Kidney epithelial cell (primary cell): ENCODE measurements around the gene HJURP. TPM values are rescaled to one million over a fixed set of nuclear protein-coding genes. Genes with fewer than 3 reads are reported as not detected.

ENCODE experiments used
- DNase-seq: peaks from one replicate; pipeline ENCODE4 v3.0.0-alpha.2; 2010; ENCODE audit warnings: low read depth
- H3K27me3 ChIP-seq: 2 replicates; pipeline ENCODE4 v1.6.0; 2011; ENCODE audit warnings: low read length; ENCODE audit not compliant: control insufficient read depth, insufficient read depth
- H3K36me3 ChIP-seq: 2 replicates; pipeline ENCODE4 v1.5.1; 2011; ENCODE audit warnings: low read length; ENCODE audit not compliant: control insufficient read depth, insufficient read depth
- H3K4me3 ChIP-seq: 2 replicates; pipeline ENCODE4 v1.5.1; 2011; ENCODE audit warnings: low read depth, mild to moderate bottlenecking, control low read depth, low read length
- total RNA-seq: library from RNA; depleted of rRNA; stranded (reverse); fragments of >200 nt; gene quantifications from 2 replicates; pipeline ENCODE4 v1.2.3, GENCODE V29; 2015
- TF ChIP-seq, protein P1 (sequence below): IDR thresholded peaks from 2 replicates; pipeline ENCODE4 v1.5.1; 2011; ENCODE audit warnings: mild to moderate bottlenecking, moderate library complexity, low read length, control low read depth, inconsistent platforms; ENCODE audit not compliant: insufficient read depth, poor library complexity, severe bottlenecking

Gene HJURP
- total RNA-seq, 1 donor from 2014 or later, result 13.4 TPM

DNA sequence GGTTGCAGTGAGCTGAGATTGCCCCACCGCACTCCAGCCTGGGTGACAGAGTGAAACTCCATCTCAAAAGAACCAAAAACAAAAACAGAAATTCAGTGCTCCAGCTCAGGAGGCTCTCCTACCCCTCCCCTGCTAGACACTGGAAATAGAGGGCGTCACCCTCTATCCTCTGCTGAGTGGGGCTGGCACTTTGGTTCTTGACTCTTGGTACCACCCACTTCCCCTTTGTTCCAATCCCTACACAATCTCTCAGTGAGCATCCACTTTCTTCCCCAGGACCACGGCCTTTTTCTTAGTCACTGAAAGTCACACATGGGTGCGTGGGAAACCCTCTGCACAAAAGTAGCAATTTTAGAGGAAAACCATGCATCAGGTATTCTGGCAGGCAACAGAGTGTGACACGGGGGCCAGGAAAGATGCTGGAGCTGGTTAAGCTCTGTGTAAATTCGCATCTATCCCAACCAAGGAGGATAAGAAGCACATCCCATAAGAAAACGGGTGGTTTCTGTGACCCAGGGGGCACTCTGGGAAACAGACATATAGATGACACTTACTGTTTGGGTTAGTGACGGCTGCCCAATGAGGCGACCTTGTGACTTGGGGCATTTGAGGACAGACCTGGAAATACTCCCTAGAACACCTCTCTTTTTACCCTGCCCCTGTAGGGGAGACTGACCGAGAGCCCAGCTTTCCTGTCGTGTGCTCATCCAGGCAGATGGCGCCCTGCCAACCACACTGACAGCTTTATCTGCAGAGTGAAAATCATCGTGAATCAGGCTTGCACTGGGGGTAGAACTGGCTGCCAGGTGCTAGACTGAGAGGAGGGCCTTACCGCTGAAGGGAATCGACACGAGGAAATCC lies 7.7 kb downstream of the HJURP start:
- TF ChIP-seq, protein P1, sequence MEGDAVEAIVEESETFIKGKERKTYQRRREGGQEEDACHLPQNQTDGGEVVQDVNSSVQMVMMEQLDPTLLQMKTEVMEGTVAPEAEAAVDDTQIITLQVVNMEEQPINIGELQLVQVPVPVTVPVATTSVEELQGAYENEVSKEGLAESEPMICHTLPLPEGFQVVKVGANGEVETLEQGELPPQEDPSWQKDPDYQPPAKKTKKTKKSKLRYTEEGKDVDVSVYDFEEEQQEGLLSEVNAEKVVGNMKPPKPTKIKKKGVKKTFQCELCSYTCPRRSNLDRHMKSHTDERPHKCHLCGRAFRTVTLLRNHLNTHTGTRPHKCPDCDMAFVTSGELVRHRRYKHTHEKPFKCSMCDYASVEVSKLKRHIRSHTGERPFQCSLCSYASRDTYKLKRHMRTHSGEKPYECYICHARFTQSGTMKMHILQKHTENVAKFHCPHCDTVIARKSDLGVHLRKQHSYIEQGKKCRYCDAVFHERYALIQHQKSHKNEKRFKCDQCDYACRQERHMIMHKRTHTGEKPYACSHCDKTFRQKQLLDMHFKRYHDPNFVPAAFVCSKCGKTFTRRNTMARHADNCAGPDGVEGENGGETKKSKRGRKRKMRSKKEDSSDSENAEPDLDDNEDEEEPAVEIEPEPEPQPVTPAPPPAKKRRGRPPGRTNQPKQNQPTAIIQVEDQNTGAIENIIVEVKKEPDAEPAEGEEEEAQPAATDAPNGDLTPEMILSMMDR, result no peak
- DNase-seq, result no peak
- H3K36me3 ChIP-seq, result peaks cover 3% of the 10 kb centered on the region
- H3K4me3 ChIP-seq, result no peak overlapping the region
- H3K27me3 ChIP-seq, result no peaks in the 10 kb centered on the region

DNA sequence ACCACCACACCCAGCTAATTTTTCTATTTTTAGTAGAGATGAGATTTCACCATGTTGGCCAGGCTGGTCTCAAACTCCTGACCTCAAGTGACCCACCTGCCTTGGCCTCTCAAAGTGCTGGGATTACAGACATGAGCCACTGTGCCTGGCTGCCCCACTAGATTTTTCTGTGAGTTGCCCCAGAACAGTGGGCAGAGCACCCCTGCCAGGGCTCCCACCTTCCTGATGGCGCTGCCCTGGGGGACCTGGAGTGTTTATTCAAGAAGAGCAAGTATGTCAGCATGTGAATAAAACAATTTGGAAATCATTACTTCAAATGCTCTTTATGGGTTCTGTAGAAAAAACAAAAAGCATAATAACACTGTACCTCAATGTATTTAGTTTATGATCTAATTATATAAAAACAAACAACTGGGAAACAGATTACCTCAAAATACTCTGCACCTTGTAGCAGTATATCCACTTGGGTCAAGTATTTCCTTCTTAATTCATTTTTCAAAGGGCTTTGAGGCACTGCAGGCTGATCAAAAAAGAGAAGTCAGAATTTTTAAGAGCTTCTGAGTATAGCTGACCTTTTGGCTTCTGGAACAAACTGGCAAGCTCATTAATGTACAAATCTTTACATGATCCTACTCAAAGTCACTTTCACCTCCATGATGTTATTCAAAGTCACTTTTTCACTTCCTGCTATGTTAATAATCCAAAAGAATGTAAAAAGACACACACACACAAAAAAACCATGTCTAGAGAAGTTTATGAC lies 8.9 kb downstream of the HJURP start:
- H3K4me3 ChIP-seq, result no peak overlapping the region
- no peak for DNase-seq
- H3K27me3 ChIP-seq, result no peaks in the 10 kb centered on the region
- peaks cover 3% of the 10 kb centered on the region for H3K36me3 ChIP-seq
- TF ChIP-seq, protein P1, result no peak

DNA sequence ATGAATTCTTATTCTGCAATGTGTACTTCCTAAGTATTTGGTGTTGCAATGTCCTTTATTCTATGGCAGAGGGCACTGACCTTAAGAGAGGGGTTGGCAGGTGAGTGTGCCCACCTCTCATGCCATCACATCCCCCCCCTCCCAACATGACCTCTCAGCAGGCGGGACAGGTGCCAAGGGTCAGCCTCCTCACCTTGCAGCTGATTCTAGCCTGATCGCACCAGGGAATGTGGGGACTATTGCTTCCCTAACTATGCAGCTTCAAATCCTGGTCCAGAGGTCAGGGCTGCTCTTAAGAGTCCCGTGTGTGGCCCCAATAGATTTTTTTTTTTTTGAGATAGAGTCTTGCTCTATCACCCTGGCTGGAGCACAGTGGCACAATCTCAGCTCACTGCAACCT lies 9.5 kb downstream of the HJURP start:
- TF ChIP-seq, protein P1, result no peak
- Histone ChIP-seq H3K27me3 (no peaks in the 10 kb centered on the region), H3K36me3 (peaks cover 3% of the 10 kb centered on the region), H3K4me3 (no peak overlapping the region)
- DNase-seq, result no peak

DNA sequence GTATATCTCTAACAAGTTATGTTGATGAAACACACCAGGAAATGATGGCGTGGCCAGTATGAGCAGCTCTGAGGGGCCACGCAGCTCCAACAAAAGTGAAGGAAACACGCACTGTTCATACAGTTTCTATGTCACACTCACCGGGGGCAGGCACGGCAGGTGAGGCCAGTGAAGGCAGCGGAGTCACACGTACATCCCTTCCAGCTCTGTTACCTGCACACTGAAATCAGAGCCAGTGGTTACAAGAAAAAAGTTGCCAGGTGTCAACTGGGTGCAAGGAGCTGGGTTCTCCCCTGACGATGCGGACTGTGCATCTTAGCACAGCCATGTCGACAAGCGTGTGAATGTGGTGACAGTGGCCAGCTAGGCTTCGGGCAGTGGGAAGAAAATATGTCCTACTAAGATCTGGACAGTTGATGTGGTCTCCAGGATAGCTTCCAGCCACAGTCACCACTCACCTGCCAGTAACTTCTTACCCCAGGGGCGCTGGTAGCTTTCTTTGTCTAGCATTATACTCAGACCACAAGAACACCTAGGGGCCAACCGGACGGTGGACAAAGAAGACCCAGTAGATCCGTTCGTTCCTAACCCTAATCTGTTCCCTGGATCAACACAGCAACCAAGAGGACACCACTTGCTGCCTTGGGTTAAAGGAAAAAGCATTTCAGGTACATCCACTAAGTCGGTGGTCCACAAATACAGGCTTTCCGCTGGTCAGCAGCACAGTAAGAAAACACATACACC lies 10.1 kb downstream of the HJURP start:
- H3K36me3 ChIP-seq, result peaks cover 1% of the 10 kb centered on the region
- H3K27me3 ChIP-seq, result no peaks in the 10 kb centered on the region
- no peak for DNase-seq
- TF ChIP-seq, protein P1, result no peak
- no peak overlapping the region for H3K4me3 ChIP-seq

DNA sequence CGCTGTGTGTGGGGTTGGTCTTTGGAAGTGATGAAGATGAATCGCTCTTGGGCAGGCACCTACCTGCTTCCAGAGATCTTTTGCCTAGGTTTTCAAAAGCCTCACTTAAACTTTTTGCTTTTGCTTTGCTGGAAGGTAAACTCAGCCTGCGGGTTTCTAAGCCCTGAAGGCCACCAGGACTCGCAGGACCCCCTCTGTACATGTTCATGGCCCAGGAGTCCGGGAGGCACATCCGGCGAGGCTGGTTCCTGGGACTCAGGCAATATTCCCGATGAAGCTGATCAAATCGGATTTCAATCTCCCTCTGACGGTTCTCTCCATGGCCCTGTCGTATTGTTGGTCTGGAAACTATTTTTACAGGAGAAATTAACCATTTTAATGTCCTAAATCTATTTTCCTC lies 13.2 kb downstream of the HJURP start:
- Histone ChIP-seq H3K27me3 (no peaks in the 10 kb centered on the region), H3K4me3 (no peak overlapping the region), H3K36me3 (peaks cover 3% of the 10 kb centered on the region)
- DNase-seq, result no peak
- TF ChIP-seq, protein P1, result no peak
